Head of caudate nucleus (tissue), 42 donors: ENCODE measurements around the gene MPV17L2.
"Not testable (repeated sequence)": the region's sequence is repeated elsewhere in the genome, so short reads cannot be mapped to it uniquely, and the experiment has no call there.

Experiments
- DNase-seq, 42 donors: peaks; one replicate each; pipeline versions ENCODE4 v3.0.0 to v3.0.0-alpha.2; 2020 to 2021; ENCODE audit warnings: mixed read lengths in 7 of 42
- intact Hi-C: fragments of 100-400 bp; cut with DNase I; formaldehyde crosslinking; loops from one replicate; pipeline ENCODE4 v1.15.0; 2022

The MPV17L2 gene

DNA sequence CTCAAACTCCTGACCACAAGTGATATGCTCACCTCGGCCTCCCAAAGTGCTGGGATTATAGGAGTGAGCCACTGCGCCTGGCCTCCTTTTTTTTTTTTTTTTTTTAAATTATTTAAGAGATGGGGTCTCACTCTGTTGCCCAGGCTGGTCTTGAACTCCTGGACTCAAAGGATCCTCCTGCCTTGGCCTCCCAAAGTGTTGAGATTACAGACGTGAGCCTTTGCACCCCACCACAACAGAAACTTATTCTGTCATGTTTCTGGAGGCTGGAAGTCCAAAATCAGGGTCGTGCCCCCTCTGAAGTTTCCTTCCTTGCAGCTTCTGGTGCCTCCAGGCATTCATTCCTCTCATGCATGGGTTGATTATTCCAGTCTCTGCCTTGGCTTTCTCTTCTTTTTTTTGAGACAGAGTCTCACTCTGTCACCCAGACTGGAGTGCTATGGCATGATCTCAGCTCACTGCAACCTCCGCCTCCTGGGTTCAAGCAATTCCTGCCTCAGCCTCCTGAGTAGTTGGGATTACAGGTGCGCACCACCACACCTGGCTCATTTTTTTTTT is 33.9 kb upstream of the MPV17L2 start:
- DNase-seq, intact Hi-C loops: not testable (repeated sequence)

GRCh38 chr19:18159810-18160209 is 33.2 kb upstream of the MPV17L2 start:
- intact Hi-C loops, result no loop called here

DNA sequence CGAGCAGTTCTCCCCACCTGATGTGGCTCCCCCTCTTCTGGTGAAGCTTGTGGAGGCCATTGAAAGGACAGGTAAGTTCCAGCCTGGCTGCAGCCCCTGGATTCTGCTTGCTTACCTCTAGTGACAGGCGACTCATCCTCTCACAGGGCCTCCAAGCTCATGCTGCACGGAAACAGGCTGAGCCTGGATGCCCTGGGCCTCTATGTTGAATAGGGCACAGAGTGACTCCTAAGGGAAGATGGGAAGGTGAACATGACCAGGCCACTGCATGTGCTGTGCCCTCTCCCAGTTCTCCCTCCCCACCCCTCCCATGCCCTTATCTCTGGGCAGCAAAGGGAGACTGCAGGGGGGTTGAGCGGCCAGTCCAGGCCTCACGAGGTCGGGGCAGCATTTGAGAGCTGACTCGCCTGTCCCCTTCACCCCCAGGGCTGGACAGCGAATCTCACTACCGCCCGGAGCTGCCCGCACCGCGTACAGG is 32.5 kb upstream of the MPV17L2 start:
- intact Hi-C loops, result no loop called here
- DNase-seq, result no peak

More at GRCh38 chr19:18159810-18160209, 33.2 kb upstream of the MPV17L2 start:
- no peak for DNase-seq

DNA sequence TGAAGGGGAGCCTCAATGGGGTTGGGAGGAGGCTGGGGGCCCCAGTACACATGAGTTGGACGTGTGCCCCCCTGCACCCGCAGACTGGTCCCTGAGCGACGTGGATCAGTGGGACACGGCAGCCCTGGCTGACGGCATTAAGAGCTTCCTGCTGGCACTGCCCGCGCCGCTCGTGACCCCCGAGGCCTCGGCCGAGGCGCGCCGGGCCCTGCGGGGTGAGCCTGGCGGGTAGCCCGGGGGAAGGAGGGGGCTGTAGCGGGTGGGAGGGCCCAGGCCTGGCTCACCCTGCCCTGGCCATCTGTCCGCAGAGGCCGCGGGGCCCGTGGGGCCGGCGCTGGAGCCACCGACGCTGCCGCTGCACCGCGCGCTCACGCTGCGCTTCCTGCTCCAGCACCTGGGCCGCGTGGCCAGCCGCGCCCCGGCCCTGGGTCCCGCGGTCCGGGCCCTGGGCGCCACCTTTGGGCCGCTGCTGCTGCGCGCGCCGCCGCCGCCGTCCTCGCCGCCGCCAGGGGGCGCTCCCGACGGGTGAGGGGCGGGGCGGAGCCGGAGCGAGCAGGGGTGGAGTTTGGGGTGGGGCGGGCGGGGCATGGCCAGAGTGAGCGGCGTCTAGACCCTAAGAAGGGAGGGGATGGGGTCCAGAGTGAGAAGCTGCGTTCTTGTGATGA is 31.9 kb upstream of the MPV17L2 start:
- peak in 40 of 42 donors; percentile 19 to 90 (median 80) for DNase-seq
- intact Hi-C loops, result no loop called here

- peak in 38 of 42 donors; percentile 19 to 84 (median 68) for DNase-seq
- intact Hi-C loops, result no loop called here
Measured at GRCh38 chr19:18161636-18162002, 31.4 kb upstream of the MPV17L2 start.

DNA sequence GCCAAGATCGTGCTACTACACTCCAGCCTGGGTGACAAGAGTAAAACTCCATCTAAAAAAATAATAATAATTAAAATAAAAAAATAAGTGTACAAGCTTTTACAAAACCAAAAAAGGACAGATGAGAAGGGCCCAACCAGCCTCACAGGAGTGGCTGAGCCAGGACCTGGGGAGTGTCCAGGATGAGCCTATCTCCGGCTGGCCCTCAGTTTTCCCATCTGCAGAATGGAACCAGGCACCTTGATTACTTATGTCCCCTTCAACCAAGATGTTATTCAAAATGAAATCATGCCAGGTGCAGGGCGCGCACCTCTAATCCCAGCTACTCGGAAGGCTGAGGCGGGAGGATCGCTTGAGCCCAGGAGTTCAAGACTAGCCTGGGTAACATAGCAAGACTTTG is 28.9 kb upstream of the MPV17L2 start:
- intact Hi-C loops, result no loop called here

DNA sequence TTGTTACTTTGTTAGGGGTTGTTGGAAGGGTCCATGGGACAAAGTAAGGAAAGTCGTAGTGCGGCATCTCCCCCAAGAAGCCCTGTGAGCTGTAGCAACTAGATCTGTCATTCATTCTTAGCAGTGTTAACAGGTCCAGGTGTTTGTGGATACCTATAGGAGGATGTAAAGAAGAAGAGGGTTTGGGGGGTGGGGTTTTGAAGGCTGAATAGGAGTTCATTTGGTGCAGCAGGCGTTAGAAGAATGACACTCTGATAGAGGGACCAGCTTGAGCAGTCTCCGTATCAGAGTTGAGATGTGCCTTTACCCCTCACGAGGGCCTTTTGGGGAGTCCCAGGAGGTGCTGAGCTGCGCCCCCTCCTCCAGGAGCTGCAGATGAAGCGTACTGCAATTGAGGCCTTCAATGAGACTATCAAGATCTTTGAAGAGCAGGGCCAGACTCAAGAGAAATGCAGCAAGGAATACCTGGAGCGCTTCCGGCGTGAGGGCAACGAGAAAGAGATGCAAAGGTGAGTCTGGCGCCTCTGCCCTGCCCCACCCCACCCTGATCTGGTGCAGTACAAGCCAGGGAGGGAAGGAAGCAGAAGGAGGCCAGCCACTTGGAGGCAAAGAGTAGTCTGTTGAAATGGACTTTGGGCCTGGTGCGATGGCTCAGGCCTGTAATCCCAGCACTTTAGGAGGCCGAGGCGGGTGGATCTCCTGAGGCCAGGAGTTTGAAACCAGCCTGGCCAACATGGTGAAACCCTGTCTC is 27.0 kb upstream of the MPV17L2 start:
- intact Hi-C loops, result no loop called here
- no peak for DNase-seq

More for the DNA sequence above, 28.9 kb upstream of the MPV17L2 start:
- no peak for DNase-seq

DNA sequence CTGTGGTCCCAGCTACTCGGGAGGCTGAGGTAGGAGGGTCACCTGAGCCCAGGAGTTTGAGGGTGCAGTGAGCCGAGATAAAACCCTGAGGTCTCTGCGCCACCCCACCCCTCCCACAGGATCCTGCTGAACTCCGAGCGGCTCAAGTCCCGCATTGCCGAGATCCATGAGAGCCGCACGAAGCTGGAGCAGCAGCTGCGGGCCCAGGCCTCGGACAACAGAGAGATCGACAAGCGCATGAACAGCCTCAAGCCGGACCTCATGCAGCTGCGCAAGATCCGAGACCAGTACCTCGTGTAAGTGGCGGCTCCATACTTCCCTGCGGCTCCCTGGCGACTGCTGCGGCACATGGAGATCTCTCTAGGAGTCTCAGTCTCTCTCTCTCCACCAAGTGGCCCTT is 26.0 kb upstream of the MPV17L2 start:
- no peak for DNase-seq
- intact Hi-C loops, result no loop called here

- intact Hi-C loops, result no loop called here
- peak in 29 of 42 donors; percentile 37 to 83 (median 63) for DNase-seq
Measured at GRCh38 chr19:18167975-18168645, 24.9 kb upstream of the MPV17L2 start.

- DNase-seq, result no peak
- intact Hi-C loops, result no loop called here
Measured at GRCh38 chr19:18168673-18169381, 24.2 kb upstream of the MPV17L2 start.

DNA sequence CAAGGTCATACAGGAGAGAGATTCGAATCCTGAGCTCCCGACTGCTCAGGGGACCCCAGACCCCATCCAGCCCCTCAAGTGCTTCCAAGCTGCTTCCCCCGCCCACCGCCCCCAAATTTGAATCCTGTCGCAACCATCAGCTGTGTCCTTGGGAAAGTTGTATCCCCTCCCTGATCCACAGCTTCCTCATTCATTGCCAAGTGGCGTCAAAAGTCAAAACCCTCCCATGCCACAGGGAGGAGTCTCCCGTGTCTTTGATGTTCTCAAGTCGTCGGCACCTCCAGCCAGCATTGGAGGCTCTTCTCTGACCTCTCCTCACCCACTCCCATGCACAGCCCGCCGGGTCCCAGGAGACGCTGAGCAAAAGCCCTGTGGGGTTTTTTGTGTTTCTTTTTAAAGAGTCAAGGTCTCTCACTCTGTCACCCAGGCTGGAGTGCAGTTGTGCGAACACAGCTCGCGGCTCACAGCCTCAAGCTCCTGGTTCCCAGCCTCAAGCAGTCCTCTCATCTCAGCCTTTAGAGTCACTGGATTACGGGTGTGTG is 22.2 kb upstream of the MPV17L2 start:
- intact Hi-C loops, result no loop called here
- DNase-seq, result peak in 5 of 42 donors; percentile 15 to 58 (median 37)

- intact Hi-C loops, result no loop called here
- DNase-seq, result no peak
Measured at GRCh38 chr19:18171605-18172327, 21.3 kb upstream of the MPV17L2 start.

DNA sequence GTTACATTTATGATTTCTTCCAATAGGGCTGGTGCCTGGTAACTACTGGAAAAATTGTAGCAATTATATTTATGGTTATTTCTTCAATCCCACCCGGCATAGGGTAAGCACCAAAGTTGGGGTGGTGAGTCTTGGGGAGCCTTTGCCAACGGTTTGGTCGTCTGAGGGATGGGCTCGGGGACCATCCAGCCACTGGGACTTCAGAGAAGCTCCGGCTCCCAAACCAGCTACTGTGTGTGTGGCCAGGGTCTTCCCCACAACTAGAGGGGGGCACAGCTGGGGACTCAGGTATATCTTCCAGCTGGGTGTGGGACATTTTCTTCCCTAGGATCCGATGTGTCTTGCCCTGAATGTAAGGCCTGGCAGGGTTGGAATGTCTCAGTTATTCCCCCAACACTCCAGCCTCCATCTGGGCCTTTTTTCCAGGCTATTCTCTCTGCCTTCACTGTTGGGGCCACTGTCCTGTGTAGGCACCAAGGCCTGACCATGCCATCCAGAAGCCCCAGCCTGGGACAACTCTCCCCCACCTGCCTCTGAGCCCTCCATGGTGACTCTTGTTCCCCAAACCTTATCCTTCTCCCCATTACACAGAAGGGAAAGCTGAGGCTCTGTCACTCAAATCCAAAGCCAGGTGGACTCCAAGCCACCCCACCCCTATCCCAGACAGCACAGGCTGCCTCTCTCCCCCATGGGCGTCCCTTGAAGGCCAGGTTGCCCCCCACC is 20.5 kb upstream of the MPV17L2 start:
- intact Hi-C loops, result no loop called here

DNA sequence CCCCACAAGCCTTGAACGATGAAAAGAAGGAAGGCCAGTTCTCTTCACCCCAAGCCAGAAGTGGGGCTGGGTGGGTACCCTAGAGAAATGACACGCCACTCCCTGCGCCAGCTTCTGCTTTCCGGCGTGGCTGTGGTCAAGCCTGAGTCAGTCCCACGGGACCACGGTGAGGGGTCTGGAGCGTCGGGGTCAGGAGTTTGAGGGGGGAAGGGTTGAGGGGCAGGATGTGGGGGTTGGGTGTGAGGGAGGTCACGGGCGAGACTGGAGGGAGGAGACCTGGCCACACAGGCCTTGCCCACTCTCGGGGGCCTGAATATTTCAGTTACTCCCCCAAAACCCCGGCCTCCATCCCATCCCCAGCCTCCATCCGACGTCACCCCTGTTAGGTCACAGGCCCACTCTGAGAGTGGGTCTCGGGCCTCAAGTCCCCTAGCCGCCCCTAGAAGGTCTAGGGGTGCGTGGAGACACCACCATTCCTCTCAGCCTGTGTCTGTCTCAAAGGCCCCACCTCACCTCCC is 19.9 kb upstream of the MPV17L2 start:
- DNase-seq, result peak in 6 of 42 donors; percentile 35 to 70 (median 49)
- intact Hi-C loops, result no loop called here

More for the DNA sequence above, 20.5 kb upstream of the MPV17L2 start:
- no peak for DNase-seq

- intact Hi-C loops, result no loop called here
- DNase-seq, result peak in 26 of 42 donors; percentile 35 to 75 (median 54)
Measured at GRCh38 chr19:18173572-18174288, 19.3 kb upstream of the MPV17L2 start, which contains the start of gene IFI30. IFI30 (plus strand) TSS chr19:18173813; CDS start chr19:18173842, 29 bp downstream.

- DNase-seq, result no peak
- intact Hi-C loops, result no loop called here
Measured at GRCh38 chr19:18174983-18175382, 18.0 kb upstream of the MPV17L2 start.
